Testis (tissue), 2 donors: ENCODE measurements around the gene SLIT3.

ENCODE experiments used
- POLR2A ChIP-seq: fragments of 450-650 bp; IDR thresholded peaks from one replicate; pipeline ENCODE4 v1.6.1; 2017; ENCODE audit warnings: antibody characterized with exemption, mild to moderate bottlenecking, moderate library complexity
- TF ChIP-seq, protein P1 (sequence below), 3 experiments: fragments of 450-650 bp in 2 of 3; fragments of 200-600 bp in 1 of 3; sonication (generic) in 1 of 3; IDR thresholded peaks; one replicate each; pipeline ENCODE4 v1.5.1; 2016 to 2019; ENCODE audit warnings: antibody characterized with exemption in 3 of 3, mild to moderate bottlenecking in 2 of 3, moderate library complexity in 1 of 3

DNA sequence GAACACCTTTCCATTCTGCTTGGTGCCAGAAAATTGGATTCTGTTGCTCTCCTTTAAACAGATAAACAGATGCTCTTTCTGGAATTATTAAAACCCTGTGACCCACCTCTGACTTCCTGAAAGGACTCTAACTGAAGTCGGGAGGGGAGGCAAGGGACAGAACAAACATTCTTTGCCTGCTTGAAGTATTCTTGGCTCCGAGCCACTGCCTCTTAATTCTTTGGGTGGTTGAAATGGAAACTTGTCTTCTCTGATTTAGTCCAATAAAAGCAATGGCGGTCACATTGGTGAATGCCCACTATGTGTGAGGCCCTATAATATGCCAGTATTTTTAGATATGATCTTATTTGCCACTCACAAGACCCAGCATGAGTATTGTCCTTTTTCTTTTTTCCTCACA lies 236.8 kb downstream of the SLIT3 start:
- no peak for TF ChIP-seq POLR2A
- TF ChIP-seq, protein P1, sequence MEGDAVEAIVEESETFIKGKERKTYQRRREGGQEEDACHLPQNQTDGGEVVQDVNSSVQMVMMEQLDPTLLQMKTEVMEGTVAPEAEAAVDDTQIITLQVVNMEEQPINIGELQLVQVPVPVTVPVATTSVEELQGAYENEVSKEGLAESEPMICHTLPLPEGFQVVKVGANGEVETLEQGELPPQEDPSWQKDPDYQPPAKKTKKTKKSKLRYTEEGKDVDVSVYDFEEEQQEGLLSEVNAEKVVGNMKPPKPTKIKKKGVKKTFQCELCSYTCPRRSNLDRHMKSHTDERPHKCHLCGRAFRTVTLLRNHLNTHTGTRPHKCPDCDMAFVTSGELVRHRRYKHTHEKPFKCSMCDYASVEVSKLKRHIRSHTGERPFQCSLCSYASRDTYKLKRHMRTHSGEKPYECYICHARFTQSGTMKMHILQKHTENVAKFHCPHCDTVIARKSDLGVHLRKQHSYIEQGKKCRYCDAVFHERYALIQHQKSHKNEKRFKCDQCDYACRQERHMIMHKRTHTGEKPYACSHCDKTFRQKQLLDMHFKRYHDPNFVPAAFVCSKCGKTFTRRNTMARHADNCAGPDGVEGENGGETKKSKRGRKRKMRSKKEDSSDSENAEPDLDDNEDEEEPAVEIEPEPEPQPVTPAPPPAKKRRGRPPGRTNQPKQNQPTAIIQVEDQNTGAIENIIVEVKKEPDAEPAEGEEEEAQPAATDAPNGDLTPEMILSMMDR (IDR thresholded peaks at IDR 0.05): no peak
